Esophagus mucosa (tissue), 1 donor: Measurements from ENCODE around the gene SYT11. TPM values are rescaled to one million over a fixed set of nuclear protein-coding genes. Genes with fewer than 3 reads are reported as not detected.
"Not testable (repeated sequence)": the region's sequence is repeated elsewhere in the genome, so short reads cannot be mapped to it uniquely, and the experiment has no call there.

Experiments
- ATAC-seq: fragments of 200-7000 bp; cut with Tn5 transposase; one replicate; pipeline ENCODE4 v1.9.1; 2020
- total RNA-seq: library from RNA; stranded (reverse); gene quantifications from one replicate; pipeline ENCODE4 v1.2.4, GENCODE V29; 2023
- donor health status: DM: yes; HTN: yes; CAD: no.

SYT11 gene
- total RNA-seq = 0.76 TPM

- peak; percentile 97 for ATAC-seq
Observed at GRCh38 chr1:155859234-155859829, at the start of gene SYT11. Gene SYT11 (plus strand): TSS chr1:155859567. CDS start chr1:155859762, 195 bp downstream.

DNA sequence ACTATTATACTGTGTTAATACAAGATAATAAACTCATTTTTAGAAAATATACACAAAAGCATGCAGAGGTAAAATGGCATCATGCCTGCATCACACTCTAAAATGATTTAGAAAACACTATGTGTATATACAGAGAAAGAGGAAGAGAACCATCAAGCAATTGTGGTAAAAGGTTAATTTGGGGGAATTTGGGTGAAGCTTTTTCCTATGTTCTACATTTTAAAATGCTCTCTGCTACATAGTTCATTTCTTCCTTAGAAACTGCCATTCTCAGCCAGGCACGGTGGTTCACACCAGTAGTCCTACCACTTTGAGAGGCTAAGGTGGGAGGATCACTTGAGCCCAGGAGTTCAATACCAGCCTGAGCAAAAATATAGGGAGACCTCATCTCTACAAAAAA is 46.5 kb upstream of the SYT11 start:
- ATAC-seq = no peak

DNA sequence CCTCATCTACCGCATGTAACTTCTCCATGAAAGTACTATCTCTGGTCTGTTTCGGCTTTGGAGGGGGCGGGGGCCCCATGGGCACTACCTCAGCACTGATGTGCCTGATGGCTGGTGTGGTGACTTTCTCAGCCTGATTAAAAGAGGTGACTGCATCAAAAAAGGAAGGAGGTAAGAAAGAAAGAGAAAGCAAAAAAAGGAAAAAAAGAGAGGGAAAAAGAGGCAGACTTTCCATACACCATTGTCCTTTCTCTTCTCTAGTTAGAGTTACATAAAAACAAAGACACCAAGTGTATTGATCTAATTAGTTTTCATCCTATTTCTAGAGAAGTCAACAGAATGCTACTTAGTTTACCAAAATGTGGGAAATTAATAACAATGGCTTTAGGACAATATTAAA is 45.7 kb upstream of the SYT11 start:
- ATAC-seq = no peak

DNA sequence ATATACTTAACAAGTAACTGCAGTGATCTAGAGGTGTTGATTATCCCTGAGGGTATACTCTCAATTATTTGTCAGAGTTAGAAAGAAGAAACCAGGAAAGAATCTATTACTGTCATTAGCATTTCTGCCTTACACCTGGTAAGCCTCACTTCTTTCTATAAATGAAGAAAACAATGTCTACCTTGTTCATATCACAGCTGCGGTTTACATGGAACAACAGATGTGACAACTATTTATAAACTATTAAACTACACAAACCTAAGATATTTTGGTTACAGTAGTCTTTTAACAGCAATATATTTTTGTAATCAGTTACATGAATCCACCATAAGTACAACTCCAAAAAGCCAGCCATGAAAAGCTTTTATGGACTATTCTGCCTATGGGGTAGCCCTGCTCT is 43.0 kb upstream of the SYT11 start:
- no peak for ATAC-seq

GRCh38 chr1:155827450-155827849 is 31.9 kb upstream of the SYT11 start:
- no peak for ATAC-seq

DNA sequence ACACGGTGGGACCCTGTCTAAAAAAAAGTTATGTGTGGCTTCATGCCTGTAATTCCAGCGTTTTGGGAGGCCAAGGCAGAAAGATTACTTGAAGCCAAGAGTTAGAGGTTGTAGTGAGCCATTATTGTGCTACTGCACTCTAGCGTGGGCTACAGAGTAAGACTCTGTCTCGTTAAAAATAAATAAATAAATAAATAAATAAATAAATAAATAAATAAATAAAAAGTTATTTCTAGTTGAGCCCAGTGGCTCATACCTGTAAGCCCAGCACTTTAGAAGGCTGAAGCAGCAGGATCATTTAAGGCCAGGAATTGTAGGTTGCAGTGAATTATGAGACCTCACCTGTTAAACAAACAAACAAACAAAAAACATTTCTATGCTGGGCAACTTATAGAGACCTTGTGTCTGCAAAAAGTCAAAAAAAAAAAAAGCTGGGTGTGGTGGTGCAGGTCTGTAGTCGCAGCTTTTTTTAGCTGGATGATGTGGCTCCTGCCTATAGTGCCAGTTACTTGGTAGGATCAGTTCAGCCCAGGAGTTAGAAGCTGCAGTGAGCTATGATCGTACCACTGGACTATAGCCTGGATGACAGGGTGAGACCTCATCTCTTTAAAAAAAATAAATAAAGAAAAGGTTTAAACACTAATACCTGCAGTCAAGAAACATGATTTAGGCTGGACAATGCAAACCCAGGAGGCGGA is 27.9 kb upstream of the SYT11 start:
- no peak for ATAC-seq

DNA sequence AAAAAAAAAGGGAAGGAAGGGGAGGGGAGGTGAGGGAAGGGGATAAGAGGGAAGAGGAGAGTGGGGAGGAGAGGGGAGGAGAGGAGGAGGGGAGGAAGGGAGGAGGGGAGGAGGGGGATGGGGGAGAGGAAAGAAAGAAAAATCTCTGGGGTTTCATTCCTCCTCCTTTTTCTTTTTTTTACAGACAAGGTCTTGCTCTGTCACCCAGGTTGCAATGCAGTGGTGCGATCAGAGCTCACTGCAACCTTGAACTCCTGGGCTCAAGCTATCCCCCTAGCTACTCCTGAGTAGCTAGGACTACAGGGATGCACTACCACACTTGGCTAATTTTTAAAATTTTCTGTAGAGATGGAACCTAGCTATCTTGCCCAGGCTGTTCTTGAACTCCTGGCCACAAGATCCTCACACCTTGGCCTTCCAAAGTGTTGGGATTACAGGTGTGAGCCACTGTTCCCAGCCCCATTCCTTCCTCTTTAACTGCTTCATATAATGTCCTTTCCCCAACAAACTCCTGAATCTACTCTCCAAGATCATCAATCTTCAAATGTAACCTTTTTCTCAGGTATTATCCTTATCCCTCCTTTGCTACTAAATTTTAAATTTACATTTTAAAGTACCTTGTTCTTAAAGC is 25.6 kb upstream of the SYT11 start:
- no peak for ATAC-seq

GRCh38 chr1:155834296-155834926 is 25.0 kb upstream of the SYT11 start:
- no peak for ATAC-seq

GRCh38 chr1:155834927-155835399 is 24.4 kb upstream of the SYT11 start:
- ATAC-seq = not testable (repeated sequence)

DNA sequence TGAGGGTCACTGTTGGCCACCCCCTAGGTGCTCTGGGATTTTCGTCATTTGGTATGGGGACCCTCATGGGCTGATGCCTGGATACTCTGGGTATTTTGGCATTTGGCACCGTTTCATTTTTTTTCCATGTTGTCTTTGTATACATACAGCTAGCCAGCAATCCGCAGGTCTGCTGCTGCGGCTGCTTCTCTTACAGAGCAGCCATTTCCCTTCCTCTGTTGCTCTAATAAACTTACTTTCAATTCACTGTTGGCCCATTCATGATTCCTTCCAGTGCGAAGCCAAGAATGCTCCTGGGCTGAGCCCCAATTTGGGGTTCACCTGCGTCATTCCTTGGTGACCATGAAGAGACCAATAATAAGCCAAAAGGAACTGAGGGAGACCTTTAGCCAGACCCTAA is 23.8 kb upstream of the SYT11 start:
- ATAC-seq = no peak

- ATAC-seq = no peak
Observed at GRCh38 chr1:155840386-155840785, 19.0 kb upstream of the SYT11 start.

DNA sequence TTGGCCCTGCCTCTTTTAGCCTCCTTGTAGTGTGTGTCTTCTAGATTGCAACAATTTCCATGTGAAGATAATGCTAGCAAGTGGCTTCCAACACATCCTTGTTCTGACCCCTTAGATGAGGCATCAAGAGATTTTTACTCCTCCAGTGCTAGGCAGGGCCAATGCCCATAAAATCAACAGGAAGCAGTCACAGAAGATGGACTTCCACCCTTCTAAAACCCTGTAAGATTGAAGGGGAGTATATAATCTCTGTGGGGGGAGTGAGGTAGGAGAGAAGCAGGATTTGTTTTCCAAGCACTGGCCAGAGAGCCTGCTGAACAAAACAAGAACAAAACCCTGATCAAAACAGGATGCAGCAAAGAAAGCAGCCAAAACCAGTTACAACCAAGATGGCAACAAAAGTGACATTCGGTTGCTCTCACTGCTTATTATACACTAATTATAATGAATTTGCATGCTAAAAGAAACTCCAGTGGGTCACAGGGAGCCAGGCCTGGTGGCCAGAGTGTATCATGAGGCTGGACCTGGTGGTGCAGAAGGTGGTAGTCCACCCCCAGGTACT is 14.4 kb upstream of the SYT11 start:
- no peak for ATAC-seq

GRCh38 chr1:155847823-155848529 is 11.4 kb upstream of the SYT11 start:
- ATAC-seq = no peak

DNA sequence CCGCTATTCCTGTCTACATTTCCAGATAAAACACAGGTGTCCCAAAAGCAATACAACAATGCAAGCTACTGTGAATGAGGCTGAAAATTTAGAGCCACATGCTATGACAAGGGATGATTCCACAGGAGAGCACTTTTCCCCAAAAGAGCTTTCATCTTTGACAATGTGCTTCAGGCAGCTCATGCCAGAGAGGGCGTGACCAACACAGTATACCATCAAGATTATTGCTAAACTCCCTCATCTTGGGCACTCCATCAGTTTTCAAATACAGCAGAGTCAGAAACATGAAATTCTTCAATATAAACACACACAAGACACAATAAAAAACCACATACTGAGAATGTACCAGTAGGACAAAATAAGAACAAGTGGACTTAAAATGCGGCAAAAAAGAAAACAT is 9.0 kb upstream of the SYT11 start:
- no peak for ATAC-seq

DNA sequence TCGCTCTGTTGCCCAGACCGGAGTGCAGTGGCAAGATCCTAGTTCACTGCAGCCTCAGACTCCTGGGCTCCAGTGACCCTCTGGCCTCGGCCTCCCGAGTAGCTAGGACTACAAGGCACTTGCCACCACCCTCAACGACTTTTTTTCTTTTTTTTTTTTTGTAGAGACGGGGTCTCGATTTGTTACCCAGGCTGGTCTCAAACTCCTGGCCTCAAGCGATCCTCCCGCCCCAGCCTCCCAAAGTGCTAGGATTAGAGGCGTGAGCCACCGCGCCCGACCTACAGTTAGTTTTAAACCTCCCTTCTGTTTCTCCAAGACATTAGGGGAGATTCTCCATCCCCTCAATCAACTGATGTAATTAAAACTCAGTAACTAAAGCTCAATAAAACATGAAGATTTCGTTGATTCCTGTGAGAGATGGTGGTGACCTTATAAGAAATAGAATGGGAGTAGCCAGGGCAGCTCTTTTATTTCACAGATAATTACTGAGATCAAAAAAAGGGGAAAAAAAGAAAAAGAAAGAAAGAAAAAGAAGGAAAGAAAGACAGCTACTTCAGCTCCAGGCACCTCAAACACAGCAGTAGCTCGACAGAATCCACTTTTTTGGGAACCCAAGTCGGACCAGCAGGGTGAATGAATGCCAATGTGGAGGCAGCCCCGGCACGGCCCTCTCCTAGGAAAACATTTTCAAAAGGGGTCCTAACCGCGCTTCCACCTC is 3.0 kb upstream of the SYT11 start:
- no peak for ATAC-seq

DNA sequence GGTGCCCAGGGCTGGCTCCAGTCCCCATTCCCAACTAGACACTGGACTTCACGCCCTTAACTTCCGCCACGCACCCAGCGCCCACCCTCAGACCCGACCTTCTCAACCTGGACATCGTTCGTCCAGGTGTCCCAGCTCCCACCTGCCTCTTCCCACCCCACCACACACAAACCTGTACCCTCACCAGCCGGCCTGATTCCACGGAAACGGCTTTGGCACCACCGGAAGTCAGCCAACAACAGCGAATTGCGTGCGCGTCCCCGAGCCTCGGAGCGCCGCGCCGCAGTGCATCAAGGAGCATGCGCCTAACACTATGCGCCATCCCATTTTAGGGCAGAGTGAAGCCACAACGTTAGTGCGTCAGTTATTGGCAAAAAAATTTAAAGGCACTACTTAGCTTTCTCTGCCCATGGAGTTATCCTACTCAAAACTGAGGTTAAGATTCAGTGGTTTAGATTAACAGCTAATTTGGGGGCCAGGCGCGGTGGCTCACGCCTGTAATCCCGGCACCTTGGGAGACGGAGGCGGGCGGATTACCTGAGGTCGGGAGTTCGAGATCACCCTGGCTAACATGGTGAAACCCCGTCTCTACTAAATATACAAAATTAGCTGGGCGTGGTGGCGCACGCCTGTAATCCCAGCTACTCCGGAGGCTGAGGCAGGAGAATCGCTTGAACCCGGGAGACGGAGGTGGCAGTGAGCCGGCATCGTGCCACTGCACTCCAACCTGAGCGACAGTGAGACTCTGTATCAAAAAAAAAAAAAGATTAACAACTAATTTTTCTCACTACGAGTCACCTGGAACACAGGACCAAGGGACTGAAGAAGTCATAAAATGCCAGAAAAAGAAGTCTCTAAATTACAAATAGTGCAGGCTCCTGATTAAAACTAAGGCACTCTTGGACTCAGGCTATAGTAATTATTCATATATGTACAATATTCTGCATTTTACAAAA is 2.1 kb upstream of the SYT11 start, which contains the start of gene GON4L:
TSS of gene GON4L (minus strand) at position 240 of the 956 bp plus-strand sequence. CDS start 3,434 bp downstream, outside the sequence.
- peak; percentile 84 for ATAC-seq

DNA sequence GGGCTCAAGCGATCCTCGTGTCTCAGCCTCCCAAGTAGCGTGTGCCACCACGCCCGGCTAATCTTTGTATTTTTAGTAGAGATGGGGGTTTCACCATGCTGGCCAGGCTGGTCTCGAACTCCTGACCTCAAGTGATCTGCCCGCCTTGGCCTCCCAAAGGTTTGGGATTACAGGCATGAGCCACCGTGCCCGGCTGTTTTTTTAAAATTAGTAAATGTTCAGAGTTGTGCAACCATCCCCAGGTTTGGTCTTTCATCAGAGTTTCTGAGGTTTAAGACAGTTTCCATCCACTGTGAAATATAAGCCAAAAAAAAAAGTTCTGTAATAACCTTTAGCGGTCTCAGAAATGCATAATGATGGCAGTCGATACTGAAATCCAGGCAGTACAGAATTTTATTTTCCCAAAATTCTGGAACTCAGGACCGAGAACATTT is 550 bp upstream of the SYT11 start:
- no peak for ATAC-seq

GRCh38 chr1:155859881-155860871 is 809 bp downstream of the SYT11 start:
- ATAC-seq = peak; percentile 1

DNA sequence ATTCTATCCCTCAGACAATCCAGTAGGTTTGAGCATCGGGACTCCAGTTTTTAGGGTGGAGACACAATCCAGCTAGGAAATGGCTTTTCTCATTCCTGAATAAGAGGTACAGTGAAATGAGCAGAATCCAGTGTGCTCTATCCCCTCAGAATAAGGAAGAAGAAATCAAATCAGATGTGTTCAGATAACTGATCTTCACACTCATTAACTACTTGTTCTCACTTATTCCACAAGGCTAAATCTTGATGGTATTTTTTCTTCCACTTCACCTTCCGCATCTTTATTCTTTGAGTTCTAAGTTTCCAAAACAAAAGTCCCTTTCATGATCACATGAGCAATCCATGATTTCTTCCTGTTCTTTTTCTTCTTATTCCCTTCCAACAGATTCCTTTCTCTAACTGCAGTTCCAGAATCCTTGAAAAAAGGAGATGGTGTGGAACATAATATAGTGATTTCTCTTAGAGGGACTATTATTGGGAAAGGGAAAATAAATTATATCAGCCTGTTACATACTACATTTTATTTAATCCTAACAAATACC is 1.7 kb downstream of the SYT11 start:
- no peak for ATAC-seq
